ENCODE data around the gene SLC24A4. TPM values are rescaled to one million over a fixed set of nuclear protein-coding genes. Genes with fewer than 3 reads are reported as not detected.

Gene SLC24A4
- total RNA-seq, 6 donors from 2014 or later: 0.49 to 5.7 (median 2.0) TPM

DNA sequence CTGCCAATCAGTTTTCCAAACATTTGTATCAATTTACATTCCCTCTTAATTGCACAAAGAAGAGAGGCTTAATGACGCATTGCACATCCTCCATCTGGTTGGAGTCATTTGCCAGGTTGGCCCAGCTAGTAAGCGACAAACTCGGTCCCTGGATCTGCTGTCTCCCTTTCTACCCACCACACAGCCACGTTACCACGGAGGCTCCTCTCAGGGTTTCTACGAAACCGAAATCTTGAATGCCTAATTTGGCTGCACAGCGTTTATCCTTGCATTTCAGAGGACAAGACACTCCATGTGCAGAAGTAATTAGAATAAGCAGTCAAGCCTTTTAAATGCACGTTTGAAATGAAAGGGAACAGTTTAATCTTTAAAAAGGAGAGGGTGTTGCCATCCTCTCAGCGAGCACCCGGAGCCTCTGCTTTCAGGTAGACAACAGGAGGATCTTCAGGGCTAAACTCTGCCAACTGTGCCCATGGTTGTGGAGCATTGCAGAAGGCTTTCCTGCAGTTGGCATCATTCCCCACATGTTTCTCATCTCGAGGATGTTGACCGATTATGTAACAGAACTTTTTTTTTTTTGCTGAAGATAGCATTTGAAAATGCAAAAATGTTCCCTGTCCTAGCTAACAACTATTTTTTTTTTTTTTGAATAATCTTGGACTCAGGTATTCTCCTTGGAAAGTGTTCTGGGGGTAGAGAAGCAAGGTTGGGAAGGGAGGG is 37.8 kb downstream of the SLC24A4 start:
- TF ChIP-seq EP300 (IDR thresholded peaks at IDR 0.05): no peak
- TF ChIP-seq POLR2AphosphoS5 (IDR thresholded peaks at IDR 0.05): no peak
- 74 to 75% methylated on average over 13 of the region's 13 CpGs for WGBS, 2 donors
- no peak for DNase-seq

GRCh38 chr14:92362781-92363235 is 39.8 kb downstream of the SLC24A4 start:
- no peak overlapping the region for H3K4me3 ChIP-seq
- H3K9me3 ChIP-seq: no peaks in the 10 kb centered on the region
- ATAC-seq (ENCODE audit: low FRiP score in 2 of 2) (peak in 1 of 2 donors; percentile 37), DNase-seq (peak in 1 of 2 donors; percentile 34)
- H3K4me1 ChIP-seq: no peaks in the 10 kb centered on the region
- no peaks in the 10 kb centered on the region for H3K36me3 ChIP-seq
- no peaks in the 10 kb centered on the region for H3K27me3 ChIP-seq
- no peak overlapping the region for H3K27ac ChIP-seq
- WGBS, 2 donors: 66 to 75% methylated on average over 7 to 14 of the region's 14 CpGs
- TF ChIP-seq POLR2AphosphoS5 (IDR thresholded peaks at IDR 0.05) (no peak), EP300 (IDR thresholded peaks at IDR 0.05) (no peak), POLR2A (IDR thresholded peaks at IDR 0.05) (no peak)
- TF ChIP-seq, protein P1, sequence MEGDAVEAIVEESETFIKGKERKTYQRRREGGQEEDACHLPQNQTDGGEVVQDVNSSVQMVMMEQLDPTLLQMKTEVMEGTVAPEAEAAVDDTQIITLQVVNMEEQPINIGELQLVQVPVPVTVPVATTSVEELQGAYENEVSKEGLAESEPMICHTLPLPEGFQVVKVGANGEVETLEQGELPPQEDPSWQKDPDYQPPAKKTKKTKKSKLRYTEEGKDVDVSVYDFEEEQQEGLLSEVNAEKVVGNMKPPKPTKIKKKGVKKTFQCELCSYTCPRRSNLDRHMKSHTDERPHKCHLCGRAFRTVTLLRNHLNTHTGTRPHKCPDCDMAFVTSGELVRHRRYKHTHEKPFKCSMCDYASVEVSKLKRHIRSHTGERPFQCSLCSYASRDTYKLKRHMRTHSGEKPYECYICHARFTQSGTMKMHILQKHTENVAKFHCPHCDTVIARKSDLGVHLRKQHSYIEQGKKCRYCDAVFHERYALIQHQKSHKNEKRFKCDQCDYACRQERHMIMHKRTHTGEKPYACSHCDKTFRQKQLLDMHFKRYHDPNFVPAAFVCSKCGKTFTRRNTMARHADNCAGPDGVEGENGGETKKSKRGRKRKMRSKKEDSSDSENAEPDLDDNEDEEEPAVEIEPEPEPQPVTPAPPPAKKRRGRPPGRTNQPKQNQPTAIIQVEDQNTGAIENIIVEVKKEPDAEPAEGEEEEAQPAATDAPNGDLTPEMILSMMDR (IDR thresholded peaks at IDR 0.05): no peak

More for the DNA sequence above, 37.8 kb downstream of the SLC24A4 start:
- H3K36me3 ChIP-seq: no peaks in the 10 kb centered on the region
- H3K27me3 ChIP-seq: no peaks in the 10 kb centered on the region
- no peak for ATAC-seq (ENCODE audit: low FRiP score in 2 of 2)
- H3K9me3 ChIP-seq: no peaks in the 10 kb centered on the region
- no peak overlapping the region for H3K27ac ChIP-seq
- no peak overlapping the region for H3K4me3 ChIP-seq
- no peaks in the 10 kb centered on the region for H3K4me1 ChIP-seq

- Histone ChIP-seq H3K27ac (no peak overlapping the region), H3K9me3 (no peaks in the 10 kb centered on the region), H3K4me1 (no peaks in the 10 kb centered on the region), H3K36me3 (no peaks in the 10 kb centered on the region), H3K4me3 (no peak overlapping the region), H3K27me3 (no peaks in the 10 kb centered on the region)
- WGBS, 2 donors: 83 to 87% methylated on average over 9 to 11 of the region's 11 CpGs
- DNase-seq (no peak), ATAC-seq (ENCODE audit: low FRiP score in 2 of 2) (no peak)
- TF ChIP-seq, protein P1 (IDR thresholded peaks at IDR 0.05): no peak
- no peak for TF ChIP-seq POLR2AphosphoS5 (IDR thresholded peaks at IDR 0.05)
- TF ChIP-seq EP300 (IDR thresholded peaks at IDR 0.05): no peak
- no peak for TF ChIP-seq POLR2A (IDR thresholded peaks at IDR 0.05)
These were observed 43.3 kb downstream of the SLC24A4 start for GRCh38 chr14:92366237-92366636.

DNA sequence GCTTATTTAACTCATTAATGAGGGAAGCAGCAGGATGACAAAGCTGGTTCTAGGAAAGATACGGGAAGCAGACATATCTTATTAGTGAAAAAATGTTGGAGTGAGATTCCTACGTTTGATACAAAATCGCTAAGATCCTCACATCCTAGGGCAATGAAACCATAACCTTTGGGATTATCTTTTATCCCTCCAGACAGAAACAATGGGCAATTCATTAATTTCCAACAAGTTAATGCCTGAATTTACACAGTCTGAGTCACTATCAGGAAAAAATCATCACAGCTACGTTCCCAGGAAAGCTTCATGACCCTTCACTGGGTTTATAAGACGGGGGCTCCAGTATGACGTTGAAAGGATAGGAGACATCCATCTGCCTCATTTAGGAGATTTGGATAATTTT is 45.0 kb downstream of the SLC24A4 start:
- WGBS, 2 donors: 83 to 92% methylated on average over 6 of the region's 6 CpGs
- Histone ChIP-seq H3K4me1 (no peaks in the 10 kb centered on the region), H3K4me3 (no peak overlapping the region), H3K36me3 (no peaks in the 10 kb centered on the region), H3K9me3 (no peaks in the 10 kb centered on the region), H3K27me3 (no peaks in the 10 kb centered on the region), H3K27ac (no peak overlapping the region)
- DNase-seq (no peak), ATAC-seq (ENCODE audit: low FRiP score in 2 of 2) (no peak)
- TF ChIP-seq POLR2A (IDR thresholded peaks at IDR 0.05): no peak
- TF ChIP-seq EP300 (IDR thresholded peaks at IDR 0.05): no peak
- TF ChIP-seq, protein P1 (IDR thresholded peaks at IDR 0.05): no peak
- TF ChIP-seq POLR2AphosphoS5 (IDR thresholded peaks at IDR 0.05): no peak

GRCh38 chr14:92369097-92369496 is 46.1 kb downstream of the SLC24A4 start:
- Histone ChIP-seq H3K36me3 (no peaks in the 10 kb centered on the region), H3K9me3 (no peaks in the 10 kb centered on the region), H3K4me1 (no peaks in the 10 kb centered on the region), H3K4me3 (no peak overlapping the region), H3K27ac (no peak overlapping the region), H3K27me3 (no peaks in the 10 kb centered on the region)
- WGBS, 2 donors: 89 to 94% methylated on average over 3 of the region's 3 CpGs
- DNase-seq (no peak), ATAC-seq (ENCODE audit: low FRiP score in 2 of 2) (no peak)
- TF ChIP-seq POLR2A (IDR thresholded peaks at IDR 0.05) (no peak), EP300 (IDR thresholded peaks at IDR 0.05) (no peak), POLR2AphosphoS5 (IDR thresholded peaks at IDR 0.05) (no peak)
- TF ChIP-seq, protein P1 (IDR thresholded peaks at IDR 0.05): no peak

All from upper lobe of left lung (tissue), 6 donors.